SKM-1 (cell line): ENCODE results near the gene SMIM23.
"Not testable (repeated sequence)": the region's sequence is repeated elsewhere in the genome, so short reads cannot be mapped to it uniquely, and the experiment has no call there.

Experiments
- DNase-seq: peaks from one replicate; lab custom pipeline; 2025; ENCODE audit not compliant: unreplicated experiment; lab: John Stamatoyannopoulos, UW

The SMIM23 gene

DNA sequence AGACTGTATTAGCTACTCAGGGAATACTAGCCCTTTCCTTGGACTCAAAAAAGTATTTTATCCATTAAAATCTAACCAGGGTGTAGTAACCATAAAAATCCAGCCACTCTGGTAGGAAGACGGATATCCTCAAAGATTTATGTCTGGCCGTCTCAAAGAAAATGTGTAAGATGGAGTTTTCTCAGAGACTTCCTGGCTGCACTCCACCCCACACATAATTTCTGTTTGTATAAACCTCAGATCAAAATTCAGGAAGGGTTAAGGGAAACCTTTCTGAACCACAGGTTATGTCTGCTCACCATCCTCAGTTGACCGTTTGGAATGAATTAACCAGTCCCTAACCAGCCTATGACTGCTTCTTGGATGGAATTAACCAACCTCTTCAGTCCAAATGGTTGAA is 13.8 kb upstream of the SMIM23 start:
- no peak for DNase-seq

GRCh38 chr5:171773106-171773505 is 12.5 kb upstream of the SMIM23 start:
- no peak for DNase-seq

GRCh38 chr5:171774418-171774817 is 11.2 kb upstream of the SMIM23 start:
- DNase-seq, result no peak

DNA sequence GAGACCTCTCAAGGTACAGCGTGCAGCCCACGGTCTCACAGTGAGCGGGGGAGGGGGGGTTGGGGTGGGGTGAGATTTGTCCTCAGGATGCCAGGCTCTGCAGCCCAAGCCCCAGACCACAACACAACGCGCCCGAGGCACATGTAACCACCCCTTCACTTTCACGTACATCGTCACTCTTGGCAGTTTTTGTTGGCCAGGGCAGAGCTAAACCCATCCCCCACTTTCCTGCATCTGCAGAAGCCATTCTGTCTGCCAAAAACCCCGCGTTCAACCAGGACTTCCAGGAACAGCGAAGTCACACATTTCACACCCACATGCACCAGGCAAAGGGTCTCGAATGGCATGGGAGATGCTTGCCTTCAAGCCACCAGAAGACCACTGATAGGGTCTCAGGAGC is 9.4 kb upstream of the SMIM23 start:
- no peak for DNase-seq

- DNase-seq, result no peak
Observed at GRCh38 chr5:171776770-171777759, 8.6 kb upstream of the SMIM23 start.

- not testable (repeated sequence) for DNase-seq
Observed at GRCh38 chr5:171781744-171782143, 3.9 kb upstream of the SMIM23 start.

DNA sequence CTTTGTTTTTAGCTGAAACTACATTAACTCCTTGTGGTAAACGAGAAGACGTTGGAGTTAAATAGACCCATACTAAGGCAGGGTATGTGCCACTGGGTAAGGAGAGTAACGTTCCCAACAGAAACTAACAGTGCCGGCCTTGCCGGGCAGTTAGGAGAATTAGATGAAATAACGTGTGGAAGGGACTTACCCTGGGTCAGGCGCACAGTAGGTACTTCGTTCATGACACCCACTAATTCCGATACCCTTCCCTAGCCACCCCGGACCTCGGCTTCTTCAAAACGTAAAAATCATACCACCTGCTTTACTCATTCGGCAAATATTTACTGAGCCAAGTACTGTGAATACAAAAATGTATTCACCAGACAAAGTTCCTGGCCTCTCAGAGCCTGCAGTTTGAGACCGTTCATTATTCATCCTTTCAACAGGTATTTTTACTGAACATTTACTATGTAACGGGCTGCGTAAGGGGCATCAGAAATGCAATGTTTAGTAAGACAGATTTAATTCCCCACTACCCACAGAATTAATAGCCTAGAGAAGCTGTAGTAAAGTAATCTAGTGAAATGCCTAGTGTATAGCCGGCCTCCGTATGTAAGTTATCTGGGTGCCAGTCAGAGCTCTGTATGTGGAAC is 3.2 kb upstream of the SMIM23 start:
- DNase-seq, result no peak

GRCh38 chr5:171783051-171783450 is 2.6 kb upstream of the SMIM23 start:
- DNase-seq, result no peak

DNA sequence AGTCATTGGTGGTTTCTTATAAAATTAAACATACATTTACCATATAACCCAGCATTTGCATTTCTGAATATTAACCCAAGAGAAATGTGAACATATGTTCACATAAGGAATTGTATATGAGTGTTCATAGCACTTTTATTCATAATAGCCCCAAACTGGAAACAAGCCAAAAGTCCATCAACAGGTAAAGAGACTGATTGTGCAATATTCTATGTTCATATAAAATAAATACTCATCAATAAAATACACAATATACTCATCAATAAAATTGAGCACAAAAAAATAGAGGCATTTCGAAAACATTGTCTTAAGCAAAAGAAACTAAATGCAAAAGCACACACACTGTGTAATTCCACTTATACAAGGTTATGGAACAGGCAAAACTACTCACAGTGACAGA is 3.7 kb downstream of the SMIM23 start:
- no peak for DNase-seq

DNA sequence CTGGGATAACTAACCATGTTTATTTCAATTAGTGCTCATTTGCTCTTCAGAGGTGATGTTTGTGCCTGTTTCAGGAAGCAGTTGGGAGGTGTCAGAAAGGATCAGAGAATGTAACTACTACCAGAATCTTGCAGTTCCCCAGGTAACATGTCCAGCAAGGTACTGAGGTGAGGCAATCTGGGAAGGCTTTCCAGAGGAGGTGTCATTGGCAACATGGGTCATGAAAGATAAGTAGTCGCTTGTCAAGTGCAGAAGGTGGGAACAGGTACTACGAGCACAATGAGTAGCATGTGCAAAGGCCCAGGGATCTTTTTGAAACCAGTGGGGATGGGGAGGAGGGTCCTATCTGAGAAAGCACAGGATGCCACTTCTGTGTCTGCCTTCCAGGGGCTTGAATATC is 4.8 kb downstream of the SMIM23 start:
- no peak for DNase-seq

GRCh38 chr5:171794470-171794960 is 8.9 kb downstream of the SMIM23 start:
- DNase-seq, result no peak

DNA sequence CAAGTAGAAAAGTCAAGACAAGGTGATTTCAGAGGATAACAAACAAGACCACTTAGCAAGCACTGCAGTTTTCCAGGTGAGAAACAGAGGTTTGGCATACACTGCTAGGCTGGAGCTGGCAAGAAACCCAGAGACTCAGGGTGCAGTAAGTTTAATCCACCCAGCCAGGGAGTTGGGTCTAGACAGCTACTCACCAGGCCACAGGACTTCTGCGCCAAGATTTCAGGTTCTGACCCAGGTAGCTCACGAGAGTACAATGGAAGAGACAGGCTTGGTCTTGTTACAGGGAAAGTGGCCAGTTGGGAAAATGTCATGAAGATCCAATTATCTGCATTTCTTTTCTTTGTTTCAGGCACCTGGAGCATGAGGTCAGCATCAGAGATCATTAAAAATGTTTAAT is 9.8 kb downstream of the SMIM23 start:
- DNase-seq, result no peak

DNA sequence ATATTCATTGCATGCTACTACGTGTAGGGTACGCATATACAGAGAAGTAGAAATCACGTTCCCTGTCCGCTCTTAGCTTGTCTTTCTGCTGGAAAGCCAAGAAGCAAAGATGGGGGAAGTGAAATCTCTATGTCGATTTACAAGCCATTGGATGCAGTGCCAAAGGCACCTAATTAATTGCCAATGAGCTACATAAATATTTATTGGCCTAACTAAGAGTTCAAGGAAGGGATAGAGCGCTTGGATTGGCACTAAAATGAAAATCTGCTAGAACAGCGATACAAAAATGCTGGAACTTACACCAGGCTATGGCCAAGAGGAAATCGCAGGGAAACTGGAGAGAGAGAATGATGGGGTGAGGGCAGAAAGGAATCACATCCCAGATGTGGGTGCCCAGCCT is 10.8 kb downstream of the SMIM23 start:
- no peak for DNase-seq

- no peak for DNase-seq
Observed at GRCh38 chr5:171797543-171797942, 11.9 kb downstream of the SMIM23 start.

DNA sequence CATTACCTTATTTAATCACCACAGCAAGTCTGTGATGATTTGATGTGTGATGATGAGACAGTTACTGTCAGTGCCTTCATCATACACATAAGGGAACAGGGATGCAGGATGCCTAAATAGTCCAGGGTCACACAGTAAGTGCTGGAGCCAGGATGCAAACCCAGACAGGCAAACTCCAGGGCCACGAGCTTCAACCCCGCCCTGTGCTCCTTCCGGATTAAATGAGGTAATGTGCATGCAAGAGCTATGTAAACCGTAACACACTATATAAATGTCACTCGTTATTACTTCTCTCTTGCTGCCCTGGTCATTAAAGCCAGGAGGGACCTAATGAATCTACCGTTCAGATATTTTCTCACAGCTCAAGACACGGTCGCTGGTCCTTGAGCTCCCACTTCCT is 12.8 kb downstream of the SMIM23 start:
- no peak for DNase-seq

DNA sequence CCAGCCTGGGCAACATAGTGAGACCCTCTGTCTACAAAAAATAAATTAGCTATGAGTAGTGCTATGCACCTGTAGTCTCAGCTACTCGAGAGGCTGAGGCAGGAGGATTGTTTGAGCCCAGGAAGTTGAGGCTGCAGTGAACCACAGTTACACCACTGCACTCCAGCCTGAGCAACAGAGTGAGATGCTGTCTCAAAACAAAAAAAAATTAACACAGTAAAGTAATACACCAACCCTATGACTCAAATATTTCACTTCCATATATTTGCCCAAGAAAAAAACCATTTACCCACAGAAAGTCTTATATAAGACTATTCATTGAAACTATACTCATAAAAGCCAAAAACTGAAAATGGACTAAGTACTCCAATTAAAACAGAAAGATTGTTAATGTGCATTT is 16.2 kb downstream of the SMIM23 start:
- no peak for DNase-seq

GRCh38 chr5:171805746-171806145 is 20.1 kb downstream of the SMIM23 start:
- DNase-seq, result no peak

DNA sequence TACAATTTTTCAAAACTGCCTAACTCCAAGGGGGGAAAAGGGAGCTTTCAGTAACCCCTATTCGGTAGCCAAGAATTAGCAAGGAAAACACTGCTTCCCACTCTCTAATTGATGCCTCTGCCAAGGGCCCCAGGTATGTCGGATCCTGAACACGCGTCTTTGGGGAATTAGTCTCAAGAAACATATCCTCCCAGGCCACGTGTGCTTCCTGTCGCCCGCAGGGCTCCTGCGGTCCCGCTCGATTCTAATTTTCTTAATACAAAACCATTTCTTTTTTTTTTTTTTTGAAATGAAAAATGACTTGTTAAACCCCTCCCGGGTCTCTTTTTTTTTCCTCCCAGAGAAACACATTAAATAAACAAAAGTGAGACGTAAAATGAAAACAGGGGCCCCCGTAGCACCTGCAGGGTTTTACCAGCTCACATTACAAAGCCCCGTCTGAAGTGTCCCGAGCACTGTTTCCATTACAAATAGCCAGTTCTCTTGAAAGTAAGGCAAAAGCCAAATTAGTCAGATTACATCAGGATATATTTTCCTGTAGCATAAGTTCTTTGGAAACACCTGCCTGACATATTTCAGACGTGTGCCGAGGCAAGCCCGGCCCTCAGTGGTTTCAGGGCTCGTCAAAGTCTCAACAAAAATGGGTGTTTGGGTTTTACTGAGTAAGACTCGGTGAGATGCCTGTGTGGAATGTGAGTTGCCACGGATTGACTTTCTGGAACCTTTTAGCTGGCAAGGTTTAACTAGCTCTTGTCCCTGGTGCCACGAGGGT is 21.5 kb downstream of the SMIM23 start:
- no peak for DNase-seq

DNA sequence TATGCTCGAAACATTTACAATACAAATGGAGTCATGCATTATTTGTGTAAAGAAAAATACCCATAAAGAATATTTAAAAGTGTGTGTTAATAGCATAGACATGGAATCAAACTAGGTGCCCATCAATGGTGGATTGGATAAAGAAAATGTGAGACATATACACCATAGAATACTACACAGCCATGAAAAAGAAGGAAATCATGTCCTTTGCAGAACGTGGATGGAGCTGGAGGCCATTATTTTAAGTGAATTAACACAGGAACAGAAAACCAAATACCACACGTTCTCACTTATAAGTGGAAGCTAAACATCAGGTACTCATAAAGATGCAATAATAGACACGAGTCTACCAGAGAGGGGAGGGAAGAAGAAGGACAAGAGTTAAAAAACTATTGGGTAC is 22.8 kb downstream of the SMIM23 start:
- no peak for DNase-seq

GRCh38 chr5:171808951-171809350 is 23.3 kb downstream of the SMIM23 start:
- DNase-seq, result no peak

DNA sequence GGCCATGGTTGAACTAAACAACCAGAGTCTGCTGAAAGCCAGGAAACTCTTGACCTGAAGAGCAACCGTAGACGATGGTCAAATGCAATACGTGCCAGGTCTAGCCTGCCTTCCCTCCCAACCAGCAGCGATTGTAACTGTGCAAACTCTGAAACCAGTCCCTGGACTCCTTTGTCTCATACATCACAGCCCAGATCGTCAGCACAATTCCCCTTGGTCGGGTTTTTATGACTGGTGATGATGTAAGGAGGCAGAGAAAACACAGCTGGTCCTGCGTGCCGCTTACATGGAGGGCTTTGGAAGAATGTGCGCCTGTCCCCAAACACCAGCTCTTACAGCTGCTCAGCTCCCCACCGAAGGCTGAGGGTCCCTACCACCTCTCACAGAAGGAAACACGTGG is 24.6 kb downstream of the SMIM23 start:
- DNase-seq, result no peak
